ENCODE results near the gene P3H3.

The P3H3 gene

DNA sequence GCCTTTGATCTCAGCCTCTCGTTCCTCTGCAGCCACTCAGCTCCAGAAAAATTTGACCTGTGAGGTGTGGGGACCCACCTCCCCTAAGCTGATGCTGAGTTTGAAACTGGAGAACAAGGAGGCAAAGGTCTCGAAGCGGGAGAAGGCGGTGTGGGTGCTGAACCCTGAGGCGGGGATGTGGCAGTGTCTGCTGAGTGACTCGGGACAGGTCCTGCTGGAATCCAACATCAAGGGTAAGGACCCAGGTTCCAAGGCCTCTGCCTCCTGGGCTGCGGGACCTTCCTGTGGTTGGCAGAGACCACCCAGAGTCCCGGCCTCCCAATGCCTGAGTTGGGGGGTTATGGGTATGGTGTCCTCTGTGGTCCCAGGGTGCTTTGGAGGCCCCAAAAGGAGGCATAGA lies 11.1 kb upstream of the P3H3 start:
- no peaks in the 10 kb centered on the region for H3K36me3 ChIP-seq (ENCODE audit: insufficient read depth)
- no peak overlapping the region for H3K27ac ChIP-seq
- no peaks in the 10 kb centered on the region for H3K4me1 ChIP-seq (ENCODE audit: low read depth, poor library complexity, severe bottlenecking)
- no peak overlapping the region for H3K9ac ChIP-seq
- TF ChIP-seq, protein P1, sequence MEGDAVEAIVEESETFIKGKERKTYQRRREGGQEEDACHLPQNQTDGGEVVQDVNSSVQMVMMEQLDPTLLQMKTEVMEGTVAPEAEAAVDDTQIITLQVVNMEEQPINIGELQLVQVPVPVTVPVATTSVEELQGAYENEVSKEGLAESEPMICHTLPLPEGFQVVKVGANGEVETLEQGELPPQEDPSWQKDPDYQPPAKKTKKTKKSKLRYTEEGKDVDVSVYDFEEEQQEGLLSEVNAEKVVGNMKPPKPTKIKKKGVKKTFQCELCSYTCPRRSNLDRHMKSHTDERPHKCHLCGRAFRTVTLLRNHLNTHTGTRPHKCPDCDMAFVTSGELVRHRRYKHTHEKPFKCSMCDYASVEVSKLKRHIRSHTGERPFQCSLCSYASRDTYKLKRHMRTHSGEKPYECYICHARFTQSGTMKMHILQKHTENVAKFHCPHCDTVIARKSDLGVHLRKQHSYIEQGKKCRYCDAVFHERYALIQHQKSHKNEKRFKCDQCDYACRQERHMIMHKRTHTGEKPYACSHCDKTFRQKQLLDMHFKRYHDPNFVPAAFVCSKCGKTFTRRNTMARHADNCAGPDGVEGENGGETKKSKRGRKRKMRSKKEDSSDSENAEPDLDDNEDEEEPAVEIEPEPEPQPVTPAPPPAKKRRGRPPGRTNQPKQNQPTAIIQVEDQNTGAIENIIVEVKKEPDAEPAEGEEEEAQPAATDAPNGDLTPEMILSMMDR (conservative IDR thresholded peaks at IDR 0.05; ENCODE audit: low read depth, low read length) = no peak
- no peak overlapping the region for H3K4me2 ChIP-seq
- no peak overlapping the region for H2AFZ ChIP-seq (ENCODE audit: low read depth)
- no peak overlapping the region for H3K4me3 ChIP-seq (IDR thresholded peaks at IDR 0.05; ENCODE audit: insufficient read depth, low read depth, low read length)
- no peaks in the 10 kb centered on the region for H4K20me1 ChIP-seq (ENCODE audit: insufficient read depth)
- H3K79me2 ChIP-seq (ENCODE audit: insufficient read depth, low read depth) = no peaks in the 10 kb centered on the region
- H3K27me3 ChIP-seq (ENCODE audit: insufficient read depth, low read depth) = peaks cover 23% of the 10 kb centered on the region

DNA sequence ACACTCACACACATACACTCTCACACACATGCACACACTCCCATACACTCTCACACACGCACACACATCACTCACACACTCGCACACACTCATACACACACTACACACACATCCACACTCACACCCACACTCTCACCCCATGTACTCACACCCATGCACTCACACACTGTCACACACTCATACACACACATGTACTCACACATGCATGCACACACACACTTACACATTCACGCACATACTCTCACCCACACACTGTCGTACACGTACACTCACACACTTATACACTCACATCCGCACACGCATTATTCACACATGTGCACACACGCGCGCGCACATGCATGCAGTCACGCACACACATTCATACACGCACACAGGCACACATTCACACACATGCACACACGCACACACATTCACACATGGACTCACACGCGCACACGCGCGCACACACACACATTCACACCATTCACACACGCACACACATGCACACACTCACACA lies 10.5 kb upstream of the P3H3 start:
- no peak overlapping the region for H3K4me3 ChIP-seq (IDR thresholded peaks at IDR 0.05; ENCODE audit: insufficient read depth, low read depth, low read length)
- H4K20me1 ChIP-seq (ENCODE audit: insufficient read depth) = no peaks in the 10 kb centered on the region
- no peaks in the 10 kb centered on the region for H3K4me1 ChIP-seq (ENCODE audit: low read depth, poor library complexity, severe bottlenecking)
- H2AFZ ChIP-seq (ENCODE audit: low read depth) = no peak overlapping the region
- H3K36me3 ChIP-seq (ENCODE audit: insufficient read depth) = no peaks in the 10 kb centered on the region
- no peak overlapping the region for H3K27ac ChIP-seq
- H3K4me2 ChIP-seq = no peak overlapping the region
- TF ChIP-seq, protein P1 (conservative IDR thresholded peaks at IDR 0.05; ENCODE audit: low read depth, low read length) = no peak
- H3K9ac ChIP-seq = no peak overlapping the region
- peaks cover 28% of the 10 kb centered on the region for H3K27me3 ChIP-seq (ENCODE audit: insufficient read depth, low read depth)
- H3K79me2 ChIP-seq (ENCODE audit: insufficient read depth, low read depth) = no peaks in the 10 kb centered on the region

DNA sequence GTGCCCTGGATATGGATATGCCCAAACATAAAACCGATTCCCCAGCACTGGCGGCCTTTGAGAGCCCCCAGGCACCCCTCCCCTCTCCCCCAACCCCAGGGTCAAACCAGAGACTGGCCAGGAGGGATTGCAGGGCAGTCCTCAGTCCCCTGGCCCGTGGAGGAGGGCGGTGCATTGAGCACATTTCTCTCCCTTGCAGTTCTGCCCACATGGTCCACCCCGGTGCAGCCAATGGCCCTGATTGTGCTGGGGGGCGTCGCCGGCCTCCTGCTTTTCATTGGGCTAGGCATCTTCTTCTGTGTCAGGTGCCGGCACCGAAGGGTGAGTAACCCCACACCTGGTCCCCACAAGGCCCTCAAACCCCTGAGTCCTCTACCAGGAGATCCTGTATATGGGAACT lies 10.0 kb upstream of the P3H3 start:
- no peak overlapping the region for H3K4me3 ChIP-seq (IDR thresholded peaks at IDR 0.05; ENCODE audit: insufficient read depth, low read depth, low read length)
- TF ChIP-seq, protein P1 (conservative IDR thresholded peaks at IDR 0.05; ENCODE audit: low read depth, low read length) = no peak
- H2AFZ ChIP-seq (ENCODE audit: low read depth) = no peak overlapping the region
- H3K4me2 ChIP-seq = no peak overlapping the region
- no peak overlapping the region for H3K27ac ChIP-seq
- H4K20me1 ChIP-seq (ENCODE audit: insufficient read depth) = no peaks in the 10 kb centered on the region
- H3K27me3 ChIP-seq (ENCODE audit: insufficient read depth, low read depth) = peaks cover 33% of the 10 kb centered on the region
- H3K79me2 ChIP-seq (ENCODE audit: insufficient read depth, low read depth) = no peaks in the 10 kb centered on the region
- H3K9ac ChIP-seq = no peak overlapping the region
- H3K4me1 ChIP-seq (ENCODE audit: low read depth, poor library complexity, severe bottlenecking) = no peaks in the 10 kb centered on the region
- no peaks in the 10 kb centered on the region for H3K36me3 ChIP-seq (ENCODE audit: insufficient read depth)

DNA sequence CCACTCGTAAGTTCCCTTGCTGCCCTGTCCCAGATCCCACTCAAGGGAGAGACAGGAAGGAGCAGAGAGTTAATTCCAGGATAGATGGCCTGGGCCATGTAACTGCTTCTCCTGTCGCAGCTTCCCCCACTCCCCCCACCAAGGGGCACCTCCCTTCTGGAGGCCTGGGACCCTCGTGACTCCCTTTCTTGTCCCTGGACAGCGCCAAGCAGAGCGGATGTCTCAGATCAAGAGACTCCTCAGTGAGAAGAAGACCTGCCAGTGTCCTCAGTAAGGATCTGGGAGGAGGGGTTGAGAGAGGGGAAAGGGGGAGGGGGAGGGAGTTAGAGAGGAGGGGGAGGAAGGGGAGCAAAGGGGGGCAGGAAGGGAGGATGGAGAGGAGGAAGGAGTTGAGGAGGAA lies 9.6 kb upstream of the P3H3 start:
- no peaks in the 10 kb centered on the region for H4K20me1 ChIP-seq (ENCODE audit: insufficient read depth)
- no peaks in the 10 kb centered on the region for H3K4me1 ChIP-seq (ENCODE audit: low read depth, poor library complexity, severe bottlenecking)
- no peaks in the 10 kb centered on the region for H3K79me2 ChIP-seq (ENCODE audit: insufficient read depth, low read depth)
- H3K9ac ChIP-seq = no peak overlapping the region
- no peak overlapping the region for H3K27ac ChIP-seq
- TF ChIP-seq, protein P1 (conservative IDR thresholded peaks at IDR 0.05; ENCODE audit: low read depth, low read length) = no peak
- no peaks in the 10 kb centered on the region for H3K36me3 ChIP-seq (ENCODE audit: insufficient read depth)
- no peak overlapping the region for H2AFZ ChIP-seq (ENCODE audit: low read depth)
- no peak overlapping the region for H3K4me3 ChIP-seq (IDR thresholded peaks at IDR 0.05; ENCODE audit: insufficient read depth, low read depth, low read length)
- H3K27me3 ChIP-seq (ENCODE audit: insufficient read depth, low read depth) = peaks cover 37% of the 10 kb centered on the region
- H3K4me2 ChIP-seq = no peak overlapping the region
